CD4-positive, alpha-beta T cell treated with Interleukin-17A for 1 hour (primary cell): ENCODE measurements around the gene PITPNC1.
"Not testable (repeated sequence)": the region's sequence is repeated elsewhere in the genome, so short reads cannot be mapped to it uniquely, and the experiment has no call there.

Experiments
- DNase-seq: peaks from one replicate; pipeline ENCODE4 v3.0.0-alpha.2; 2020

Gene PITPNC1

DNA sequence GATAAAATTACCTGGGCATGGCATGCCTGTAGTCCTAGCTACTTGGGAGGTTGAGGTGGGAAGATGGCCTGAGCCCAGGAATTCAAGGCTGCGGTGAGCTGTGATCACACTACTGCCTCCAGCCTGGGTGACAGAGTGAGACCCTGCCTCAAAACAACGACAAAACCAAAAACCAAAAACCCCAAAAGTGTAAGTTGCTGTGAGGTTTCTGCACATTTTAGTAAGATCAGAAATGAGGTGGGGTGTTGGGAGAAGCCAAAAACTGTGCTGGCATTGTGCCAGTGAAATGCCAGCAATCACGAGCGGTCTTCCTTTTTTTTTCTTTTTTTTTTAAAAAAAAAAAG, 114.6 kb downstream of the PITPNC1 start:
- no peak for DNase-seq

DNA sequence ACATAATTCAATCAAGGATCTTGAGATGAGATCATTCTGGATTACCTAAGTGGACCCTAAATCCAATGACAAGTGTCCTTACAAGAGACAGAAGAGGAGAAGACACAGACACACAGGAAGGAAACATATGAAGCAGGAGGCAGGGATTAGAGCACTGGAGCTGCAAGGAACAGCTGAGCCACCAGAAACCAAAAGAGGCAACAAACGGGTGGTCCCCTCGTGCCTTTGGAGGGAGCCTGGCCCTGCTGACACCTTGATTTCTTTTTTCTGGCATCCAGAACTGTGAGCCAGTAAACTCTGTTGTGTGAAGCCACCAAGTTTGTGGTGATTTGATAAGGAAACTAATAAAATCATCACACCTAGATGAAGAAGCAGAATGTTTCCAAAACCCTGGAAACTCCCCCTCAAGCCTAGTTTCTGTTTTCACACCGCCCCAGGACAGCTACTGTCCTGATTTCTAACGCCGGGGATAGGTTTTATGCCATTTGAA, 115.2 kb downstream of the PITPNC1 start:
- no peak for DNase-seq

DNA sequence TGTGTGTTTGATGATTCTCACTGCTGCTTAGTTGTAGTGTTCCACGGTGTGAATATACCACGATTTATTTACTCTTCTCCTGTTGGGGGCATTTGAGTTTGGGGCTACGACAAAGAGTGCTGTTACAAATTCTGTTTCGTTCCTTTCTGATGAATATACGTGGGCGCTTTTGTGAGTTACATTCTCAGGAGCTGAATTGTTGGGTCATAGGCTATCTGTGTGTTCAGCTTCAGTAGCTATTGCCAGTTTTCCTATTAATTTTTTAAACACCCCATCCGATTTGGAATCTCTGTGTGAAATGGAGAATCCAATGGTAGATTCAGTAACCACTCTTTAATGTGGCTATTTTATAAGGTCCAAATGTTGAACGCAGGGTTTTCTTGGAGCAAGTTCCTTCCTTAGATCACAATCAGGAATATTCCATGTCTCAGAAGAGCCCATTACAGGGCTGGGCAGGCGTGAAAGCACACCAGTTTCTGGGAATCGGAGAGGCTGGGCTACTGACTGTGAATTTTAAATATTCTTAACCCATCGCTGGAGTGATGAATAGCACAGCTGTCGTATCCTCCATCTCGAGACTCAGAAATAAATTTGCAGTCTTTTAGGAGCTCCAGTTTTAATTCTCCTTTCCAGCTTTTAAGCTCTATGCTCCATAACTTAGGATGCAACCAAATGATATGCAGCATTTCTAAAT, 115.9 kb downstream of the PITPNC1 start:
- no peak for DNase-seq

DNA sequence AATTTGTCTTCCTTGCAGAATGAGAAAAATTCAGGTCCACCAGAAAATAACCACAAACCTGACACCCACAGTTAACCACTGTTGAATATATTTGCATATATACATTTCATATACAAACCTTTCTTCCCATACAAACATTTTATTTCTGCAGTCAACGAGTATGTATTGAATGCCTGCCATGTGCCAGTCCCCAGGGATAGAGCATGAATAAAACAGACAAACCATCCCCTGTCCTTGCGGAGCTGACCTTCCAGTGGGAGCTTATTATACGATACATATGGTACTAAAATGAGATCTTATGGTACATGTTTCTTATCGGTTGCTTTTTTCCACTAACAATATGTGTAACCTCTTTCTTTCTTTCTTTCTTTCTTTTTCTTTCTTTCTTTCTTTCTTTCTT, 116.7 kb downstream of the PITPNC1 start:
- no peak for DNase-seq

DNA sequence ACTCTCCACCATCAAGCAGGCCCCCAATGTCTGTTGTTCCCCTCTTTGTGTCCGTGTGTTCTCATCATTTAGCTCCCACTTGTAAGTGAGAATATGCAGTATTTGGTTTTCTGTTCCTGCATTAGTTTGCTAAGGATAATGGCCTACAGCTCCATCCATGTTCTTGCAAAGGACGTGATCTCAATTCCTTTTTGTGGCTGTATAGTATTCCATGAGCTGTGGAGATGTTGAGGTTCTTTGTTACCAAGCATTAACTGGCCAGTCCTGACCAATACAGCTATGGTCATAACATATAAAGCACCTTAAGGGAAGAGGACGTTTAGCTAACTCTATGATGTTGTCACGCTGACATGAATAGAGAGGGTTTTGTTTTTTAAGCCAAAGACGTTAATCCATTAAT, 118.5 kb downstream of the PITPNC1 start:
- DNase-seq, result not testable (repeated sequence)

DNA sequence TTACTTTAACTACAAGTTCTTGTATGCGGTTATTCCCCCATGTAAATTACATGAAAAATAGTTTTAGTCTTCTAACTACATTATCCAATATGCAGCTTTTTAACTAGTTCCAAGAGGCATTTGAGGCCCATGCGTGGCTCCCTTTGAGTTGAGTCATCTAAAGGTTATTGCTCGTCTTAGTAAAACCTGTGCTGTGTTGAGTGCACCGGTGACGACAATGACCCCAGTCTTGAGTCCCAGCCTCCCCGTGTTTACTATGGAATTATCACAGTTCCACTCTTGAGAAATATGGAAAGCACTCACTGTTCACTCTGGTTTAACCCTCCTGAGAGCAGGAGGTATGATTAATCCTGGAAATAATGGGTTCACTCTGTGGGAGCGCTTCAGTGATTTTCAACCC, 119.2 kb downstream of the PITPNC1 start:
- DNase-seq, result no peak

DNA sequence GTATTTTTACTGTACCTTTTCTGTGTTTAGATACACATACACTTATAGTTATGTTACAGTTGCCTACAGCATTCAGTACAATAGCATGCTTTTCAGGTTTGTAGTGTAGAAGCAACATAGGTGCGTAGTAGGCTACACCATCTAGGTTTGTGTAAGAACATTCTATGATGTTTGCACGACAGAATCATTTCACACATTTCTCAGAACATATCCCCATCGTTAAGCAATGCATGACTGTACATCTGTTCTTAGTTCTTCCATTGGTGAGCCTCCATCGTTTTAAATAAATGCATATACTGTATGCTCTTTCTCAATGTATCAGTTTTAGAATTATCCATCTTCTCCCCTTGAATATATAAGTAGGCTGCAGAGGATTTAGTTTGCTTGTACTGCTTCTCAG, 122.6 kb downstream of the PITPNC1 start:
- DNase-seq, result no peak

DNA sequence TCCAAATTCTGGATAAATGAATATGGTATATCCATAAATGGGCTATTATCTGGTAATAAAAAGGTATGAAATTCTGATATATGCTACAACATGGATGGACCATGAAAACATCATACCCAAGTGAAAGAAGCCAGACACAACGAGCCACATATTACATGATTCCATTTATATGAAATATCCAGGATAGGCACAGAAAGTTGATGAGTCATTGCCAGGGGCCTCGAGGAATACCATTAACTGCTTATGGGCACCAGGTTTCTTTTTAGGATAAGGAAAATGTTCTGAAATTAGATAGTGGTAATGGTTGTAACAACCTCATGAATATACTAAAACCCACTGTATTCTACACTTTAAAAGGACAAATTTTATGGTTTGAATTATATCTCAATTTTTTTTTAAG, 123.2 kb downstream of the PITPNC1 start:
- DNase-seq, result no peak

DNA sequence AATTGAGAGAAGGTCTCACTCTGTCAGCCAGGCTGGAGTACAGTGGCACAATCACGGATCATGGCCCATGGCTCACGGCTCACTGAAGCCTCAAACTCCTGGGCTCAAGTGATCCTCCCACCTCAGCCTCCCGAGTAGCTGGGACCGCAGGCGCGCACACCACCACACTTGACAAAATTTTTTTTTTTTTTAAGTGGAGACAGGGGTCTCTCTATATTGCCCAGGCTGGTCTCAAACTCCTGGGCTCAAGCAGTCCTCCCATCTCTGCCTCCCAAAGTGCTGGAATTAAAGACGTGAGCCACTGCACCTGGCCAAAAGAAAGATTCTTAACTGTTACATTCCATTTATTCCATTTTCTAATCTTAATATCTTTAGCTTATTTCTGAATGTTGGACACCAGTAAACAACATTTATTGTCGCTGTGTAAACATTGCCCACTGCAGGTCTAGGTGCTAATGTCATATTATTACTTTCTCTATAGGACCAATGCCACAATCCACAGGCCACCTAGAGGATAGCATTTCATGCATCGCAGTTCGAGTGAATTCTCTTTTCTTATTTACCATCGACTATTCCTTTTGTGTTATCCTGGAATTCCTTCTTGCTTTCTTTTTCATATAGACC, 123.7 kb downstream of the PITPNC1 start:
- no peak for DNase-seq

DNA sequence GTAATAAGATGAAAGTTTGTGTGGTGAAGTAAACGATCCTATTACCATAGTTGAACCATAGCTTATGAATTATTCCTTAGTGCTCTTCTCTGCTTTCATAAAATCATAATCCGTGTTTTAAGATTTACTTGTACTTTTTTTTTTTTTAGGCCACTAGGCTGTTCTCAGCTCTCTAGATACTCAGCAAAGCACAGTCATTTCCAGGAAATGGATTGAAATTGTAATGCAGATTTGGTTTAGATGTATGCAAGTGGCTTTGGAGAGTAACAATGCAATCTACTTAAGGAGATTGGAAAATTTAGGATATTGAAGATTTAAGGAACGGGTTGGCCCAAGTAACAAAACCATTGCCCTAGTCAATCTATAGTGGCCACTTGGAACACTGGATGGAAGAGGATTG, 125.1 kb downstream of the PITPNC1 start:
- DNase-seq, result no peak

DNA sequence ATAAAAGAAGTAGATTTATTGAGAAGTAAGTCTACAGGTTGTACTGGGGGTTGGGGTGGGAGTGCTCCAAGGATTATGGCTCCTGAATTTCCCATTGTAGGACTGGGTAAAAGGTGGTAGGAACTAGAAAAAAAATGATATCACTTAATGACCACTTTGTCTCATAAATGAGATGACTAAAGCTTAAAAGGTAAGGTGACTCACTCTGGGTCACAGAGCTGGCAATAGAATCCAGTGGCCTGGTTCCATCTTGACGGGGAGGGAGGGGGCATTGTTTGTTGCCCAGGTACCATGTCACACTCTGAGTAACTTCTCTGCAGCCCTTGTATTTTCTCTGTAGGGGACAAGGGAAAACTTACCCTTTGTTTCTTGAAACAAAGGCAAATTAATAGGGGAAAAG, 126.1 kb downstream of the PITPNC1 start:
- no peak for DNase-seq

DNA sequence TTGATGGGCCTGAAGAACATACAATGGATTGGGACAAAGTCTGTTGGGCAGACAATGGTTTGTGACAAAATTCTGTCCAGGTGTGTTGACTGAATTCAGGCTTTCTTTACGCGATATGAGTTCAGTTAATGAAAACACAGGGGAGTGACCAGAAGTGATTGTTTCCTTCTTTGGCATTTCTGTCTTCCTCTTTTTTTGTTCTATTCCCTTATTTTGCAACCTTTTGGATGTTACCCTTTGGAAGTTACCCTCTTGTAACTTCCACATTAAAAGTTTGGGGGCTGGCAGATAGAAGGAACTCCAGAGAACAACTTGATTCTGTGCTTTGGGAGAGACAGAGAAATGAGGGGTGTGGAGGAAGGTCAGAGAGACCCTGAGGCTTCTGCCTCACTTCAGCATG, 126.7 kb downstream of the PITPNC1 start:
- no peak for DNase-seq

DNA sequence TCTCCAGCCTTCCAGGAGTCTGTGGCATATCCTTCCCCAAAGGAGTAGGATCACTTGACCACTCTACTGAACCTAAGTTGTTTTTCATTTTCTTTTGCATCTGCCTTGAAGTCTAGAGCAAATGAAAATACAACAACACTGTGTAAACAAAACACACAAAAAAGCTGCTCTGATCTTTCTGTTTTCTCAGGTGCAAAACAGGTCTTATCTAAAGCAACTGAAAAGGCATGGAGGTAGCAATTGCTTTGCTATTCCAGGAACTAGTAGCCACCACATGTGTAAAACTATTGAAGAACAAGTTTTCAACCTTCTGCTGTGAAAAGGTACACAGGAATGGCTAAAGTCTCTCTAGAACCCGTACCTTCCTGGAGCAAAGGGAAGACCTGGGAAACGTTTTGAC, 127.1 kb downstream of the PITPNC1 start:
- DNase-seq, result no peak

DNA sequence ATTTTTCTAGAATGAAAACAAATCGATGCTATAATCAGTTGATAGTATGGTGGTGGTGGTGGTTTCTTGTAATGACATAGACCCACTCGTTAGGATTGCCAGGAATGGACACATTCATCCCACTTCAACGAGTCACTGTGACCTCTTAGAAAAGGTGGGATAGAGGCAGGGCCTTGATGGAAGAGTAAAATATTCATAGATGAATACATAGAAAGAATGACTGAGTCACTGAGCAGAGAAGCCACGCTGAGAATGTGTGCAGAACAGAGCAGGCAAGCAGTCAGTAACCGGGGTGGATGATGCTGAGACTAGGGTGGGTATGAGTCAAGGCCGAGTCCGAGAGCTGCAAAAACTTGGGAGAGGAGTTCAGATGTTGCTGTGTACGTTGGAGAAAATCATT, 129.9 kb downstream of the PITPNC1 start:
- DNase-seq, result no peak

DNA sequence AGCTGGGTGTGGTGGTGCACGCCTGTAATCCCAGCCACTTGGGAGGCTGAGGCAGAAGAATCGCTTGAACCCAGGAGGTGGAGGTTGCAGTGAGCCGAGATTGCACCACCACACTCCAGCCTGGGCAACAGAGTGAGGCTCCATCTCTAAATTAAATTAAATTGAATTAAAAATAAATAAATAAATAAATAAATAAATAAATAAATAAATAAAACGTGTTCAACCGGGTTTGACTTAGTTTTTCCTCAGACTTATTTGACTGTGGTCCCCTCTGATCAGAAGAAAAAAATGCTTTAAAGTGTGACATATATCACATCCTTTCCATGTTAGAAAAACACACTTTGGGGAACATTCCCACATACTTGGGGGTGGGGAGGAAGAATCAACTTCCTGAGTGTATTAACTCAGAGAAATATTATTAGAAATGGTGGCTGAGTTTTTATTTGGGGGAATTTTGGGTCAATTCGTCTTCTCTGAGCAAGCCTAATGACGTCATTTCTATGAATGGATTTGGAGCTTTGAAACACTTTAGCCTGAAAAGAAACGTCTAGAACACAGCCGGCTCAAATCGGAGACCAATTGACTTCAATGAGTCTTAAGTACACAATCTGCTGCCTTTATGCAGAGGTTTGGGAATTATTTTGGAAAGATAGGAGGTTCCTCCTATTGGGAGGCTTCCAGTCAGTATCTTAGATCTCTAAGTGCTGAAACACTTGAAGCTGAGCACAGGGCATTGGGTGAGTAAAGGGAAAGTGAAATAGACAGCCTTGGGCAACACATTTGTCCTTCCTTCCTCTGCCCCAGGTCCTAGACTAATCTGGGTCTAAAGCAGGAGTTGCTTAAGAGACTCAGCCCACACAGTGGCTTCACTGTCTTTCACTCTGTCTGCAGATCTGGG, 132.6 kb downstream of the PITPNC1 start:
- no peak for DNase-seq

DNA sequence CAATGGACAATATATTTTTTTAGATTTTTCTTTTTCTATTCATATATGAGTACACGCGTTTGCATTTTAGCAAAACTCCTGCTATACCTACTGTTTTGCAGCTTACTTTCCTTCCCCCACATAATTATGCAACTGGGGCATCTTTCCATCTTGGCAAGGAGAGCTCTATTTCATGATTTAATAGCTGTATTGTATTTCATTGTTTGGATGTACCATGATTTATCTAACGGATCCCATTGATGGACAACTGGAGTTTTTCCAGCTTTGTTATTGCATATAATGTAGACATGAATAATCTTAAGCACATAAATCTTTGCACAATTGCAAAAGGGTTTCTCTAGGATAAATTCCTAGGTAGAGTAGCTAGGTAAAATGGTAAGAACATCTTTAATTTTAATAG, 133.9 kb downstream of the PITPNC1 start:
- no peak for DNase-seq

DNA sequence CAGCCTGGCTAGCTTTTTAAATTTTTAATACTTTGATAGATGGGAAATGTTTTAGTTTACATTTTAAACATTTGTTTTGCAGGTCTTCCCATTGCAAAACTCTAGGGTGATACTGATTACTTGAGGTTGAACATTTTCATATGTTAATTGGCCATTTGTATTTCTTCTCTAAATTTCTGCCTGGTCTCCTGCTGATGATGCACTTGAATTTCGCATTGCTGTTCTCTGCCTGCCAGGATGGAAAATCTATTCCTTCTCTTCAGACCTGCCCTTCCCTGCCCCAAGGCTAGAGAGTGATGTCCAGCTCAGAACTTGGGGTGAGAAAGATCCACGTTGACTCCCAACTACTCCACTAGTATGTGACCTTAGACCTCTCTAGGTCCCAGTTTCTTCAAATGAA, 134.7 kb downstream of the PITPNC1 start:
- no peak for DNase-seq

DNA sequence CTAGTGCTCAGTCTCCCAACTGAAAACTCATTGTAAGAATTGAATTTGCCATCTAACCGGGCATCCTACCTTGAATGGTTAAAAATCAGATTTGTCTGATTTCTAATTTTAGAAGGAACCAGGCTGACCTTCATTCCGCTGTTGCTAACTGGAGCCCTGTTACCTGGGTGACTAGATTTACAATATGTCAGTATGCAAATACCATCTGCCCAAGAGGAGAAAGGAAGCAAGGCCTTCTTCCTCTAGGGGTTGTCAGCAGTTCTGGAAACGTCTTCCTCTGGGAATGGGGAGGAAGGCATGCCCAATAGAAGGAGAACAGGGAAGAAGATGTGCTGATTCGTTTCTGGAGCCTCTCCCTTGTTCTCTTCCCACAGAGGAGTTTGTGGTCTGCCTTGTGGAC, 137.9 kb downstream of the PITPNC1 start:
- DNase-seq, result no peak

DNA sequence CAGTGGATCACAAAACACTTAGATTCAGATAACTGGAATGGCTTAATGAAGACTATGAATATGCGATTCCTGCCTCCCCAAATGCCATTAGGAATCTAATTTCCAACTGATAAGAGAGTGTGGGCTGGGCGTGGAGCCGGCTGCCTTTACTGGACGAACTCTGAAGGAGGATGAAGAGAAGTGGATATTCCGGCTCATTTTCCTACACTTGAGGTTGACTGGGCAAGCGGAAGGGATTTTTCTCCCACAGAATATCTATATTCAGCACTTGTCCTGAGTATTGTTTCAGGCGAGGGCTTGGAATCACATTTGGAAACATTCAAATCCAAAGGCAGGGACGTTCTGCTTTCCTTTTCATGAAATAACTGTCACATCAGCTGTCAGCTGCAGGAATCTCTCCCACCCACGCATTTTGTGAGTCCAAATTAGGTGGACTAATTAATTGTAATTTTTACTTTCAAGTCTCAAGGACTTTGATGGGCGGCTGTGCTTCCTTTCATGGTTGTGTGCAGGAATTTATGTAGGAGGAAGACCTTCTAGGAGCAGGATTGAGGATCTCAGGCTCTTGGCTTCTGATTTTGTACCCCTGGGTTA, 138.5 kb downstream of the PITPNC1 start:
- DNase-seq, result no peak

DNA sequence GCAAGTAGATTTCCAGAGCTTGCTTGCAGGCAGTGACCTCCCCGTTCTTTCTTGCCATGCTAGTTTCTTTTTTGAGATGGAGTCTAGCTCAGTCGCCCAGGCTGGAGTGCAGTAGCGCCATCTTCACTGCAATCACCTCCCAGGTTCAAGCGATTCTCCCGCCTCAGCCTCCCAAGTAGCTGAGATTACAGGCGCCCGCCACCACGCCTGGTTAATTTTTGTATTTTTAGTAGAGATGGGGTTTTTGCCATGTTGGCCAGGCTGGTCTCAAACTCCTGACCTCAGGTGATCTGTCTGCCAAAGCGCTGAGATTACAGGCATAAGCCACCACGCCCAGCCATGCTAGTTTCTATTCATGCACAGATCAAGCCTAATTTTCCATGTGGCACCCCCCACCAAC, 139.5 kb downstream of the PITPNC1 start:
- DNase-seq, result not testable (repeated sequence)

DNA sequence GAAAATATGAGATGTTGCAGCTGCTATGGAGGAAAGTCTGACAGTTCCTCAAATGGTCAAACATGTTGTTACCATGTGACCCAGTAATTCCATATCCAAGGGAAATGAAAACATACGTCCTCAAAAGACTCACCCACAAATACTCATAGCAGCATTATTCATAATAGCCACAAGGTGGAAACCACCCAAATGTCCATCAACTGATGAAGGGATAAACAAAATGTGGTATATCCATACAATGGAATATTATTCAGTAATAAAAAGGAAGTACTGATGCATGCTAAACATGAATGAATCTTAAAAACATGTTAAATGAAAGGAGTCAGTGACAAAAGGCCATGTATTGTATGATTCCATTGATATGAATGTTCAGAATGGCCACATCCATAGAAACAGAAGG, 140.2 kb downstream of the PITPNC1 start:
- no peak for DNase-seq

DNA sequence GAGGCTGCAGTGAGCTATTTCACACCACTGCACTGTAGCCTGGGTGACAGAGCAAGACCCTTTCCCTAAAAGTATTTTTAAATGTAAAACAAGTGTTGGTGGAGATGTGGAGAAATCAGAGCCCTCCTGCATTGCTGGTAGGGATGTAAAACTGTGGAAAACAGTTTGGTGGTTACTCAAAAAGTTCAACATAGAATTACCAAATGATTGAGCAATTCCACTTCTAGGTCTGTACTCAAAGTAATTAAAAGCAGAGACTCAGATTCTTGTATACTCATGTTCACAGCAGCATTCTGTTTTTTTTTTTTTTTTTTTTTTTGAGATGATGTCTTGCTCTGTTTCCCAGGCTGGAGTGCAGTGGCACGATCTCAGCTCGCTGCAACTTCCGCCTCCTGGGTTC, 141.8 kb downstream of the PITPNC1 start:
- DNase-seq, result no peak

DNA sequence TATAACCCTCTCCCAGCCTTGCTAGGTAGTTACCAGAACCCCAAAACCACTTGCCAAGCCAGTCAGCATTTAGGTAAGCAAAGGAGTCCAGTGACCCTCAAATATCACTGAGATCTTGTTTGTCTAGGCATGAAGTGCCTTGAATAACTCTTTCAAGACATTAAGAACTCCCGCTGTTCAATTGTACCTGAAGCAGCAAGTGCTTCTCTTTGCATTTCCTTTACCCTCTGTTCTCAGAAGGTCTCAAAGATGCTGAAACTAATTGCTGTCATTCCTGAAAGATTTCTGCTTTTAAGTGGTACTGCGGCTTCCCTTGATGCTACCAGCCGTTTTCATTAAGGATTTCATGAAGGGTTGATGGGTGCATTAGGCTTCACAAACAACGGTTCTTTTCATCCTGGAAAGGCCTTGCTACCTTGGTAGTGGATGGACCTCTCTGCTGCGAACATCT, 142.7 kb downstream of the PITPNC1 start:
- no peak for DNase-seq
